Measurements from ENCODE around the gene MKKS. TPM values are rescaled to one million over a fixed set of nuclear protein-coding genes. Genes with fewer than 3 reads are reported as not detected.

The MKKS gene
- total and polyA plus RNA-seq, 2 of the 13 experiments (the other 11 are each of a cell fraction or from before 2014, with no cell fraction given): 26.7 to 34.5 TPM

GRCh38 chr20:10434832-10435812, 1.1 kb upstream of the MKKS start, which contains the start of gene SLX4IP (continued):
- TF ChIP-seq, protein P1, sequence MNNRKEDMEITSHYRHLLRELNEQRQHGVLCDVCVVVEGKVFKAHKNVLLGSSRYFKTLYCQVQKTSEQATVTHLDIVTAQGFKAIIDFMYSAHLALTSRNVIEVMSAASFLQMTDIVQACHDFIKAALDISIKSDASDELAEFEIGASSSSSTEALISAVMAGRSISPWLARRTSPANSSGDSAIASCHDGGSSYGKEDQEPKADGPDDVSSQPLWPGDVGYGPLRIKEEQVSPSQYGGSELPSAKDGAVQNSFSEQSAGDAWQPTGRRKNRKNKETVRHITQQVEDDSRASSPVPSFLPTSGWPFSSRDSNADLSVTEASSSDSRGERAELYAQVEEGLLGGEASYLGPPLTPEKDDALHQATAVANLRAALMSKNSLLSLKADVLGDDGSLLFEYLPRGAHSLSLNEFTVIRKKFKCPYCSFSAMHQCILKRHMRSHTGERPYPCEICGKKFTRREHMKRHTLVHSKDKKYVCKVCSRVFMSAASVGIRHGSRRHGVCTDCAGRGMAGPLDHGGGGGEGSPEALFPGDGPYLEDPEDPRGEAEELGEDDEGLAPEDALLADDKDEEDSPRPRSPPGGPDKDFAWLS (CRISPR knock-in tag; IDR thresholded peaks at IDR 0.05; ENCODE audit: borderline replicate concordance): no peak
- 0 out of 2 replicates have a peak, but pooled peaks have one; percentile 23 for TF ChIP-seq FLYWCH1 (CRISPR knock-in tag; IDR thresholded peaks at IDR 0.05)
- TF ChIP-seq ZBTB8A (CRISPR knock-in tag; IDR thresholded peaks at IDR 0.05; ENCODE audit: borderline replicate concordance, low read depth): no peak
- TF ChIP-seq KAT8 (CRISPR knock-in tag; IDR thresholded peaks at IDR 0.05): peak; percentile 96
- TF ChIP-seq ZNF549 (CRISPR knock-in tag; IDR thresholded peaks at IDR 0.05): 0 out of 2 replicates have a peak, but pooled peaks have one; percentile 55
- TF ChIP-seq ARID4A (CRISPR knock-in tag; IDR thresholded peaks at IDR 0.05; ENCODE audit: borderline replicate concordance): peak; percentile 93
- TF ChIP-seq MIER2 (CRISPR knock-in tag; IDR thresholded peaks at IDR 0.05): peak; percentile 10; the same call in 1 of the 2 replicates
- TF ChIP-seq ZNF562 (CRISPR knock-in tag; IDR thresholded peaks at IDR 0.05; ENCODE audit: borderline replicate concordance): no peak
- TF ChIP-seq, protein P2, sequence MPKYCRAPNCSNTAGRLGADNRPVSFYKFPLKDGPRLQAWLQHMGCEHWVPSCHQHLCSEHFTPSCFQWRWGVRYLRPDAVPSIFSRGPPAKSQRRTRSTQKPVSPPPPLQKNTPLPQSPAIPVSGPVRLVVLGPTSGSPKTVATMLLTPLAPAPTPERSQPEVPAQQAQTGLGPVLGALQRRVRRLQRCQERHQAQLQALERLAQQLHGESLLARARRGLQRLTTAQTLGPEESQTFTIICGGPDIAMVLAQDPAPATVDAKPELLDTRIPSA (CRISPR knock-in tag; IDR thresholded peaks at IDR 0.05; ENCODE audit: borderline replicate concordance): no peak
- TF ChIP-seq SIN3A (IDR thresholded peaks at IDR 0.05; ENCODE audit: borderline replicate concordance, low read depth, low read length): peak; percentile 96
- TF ChIP-seq, protein P3, sequence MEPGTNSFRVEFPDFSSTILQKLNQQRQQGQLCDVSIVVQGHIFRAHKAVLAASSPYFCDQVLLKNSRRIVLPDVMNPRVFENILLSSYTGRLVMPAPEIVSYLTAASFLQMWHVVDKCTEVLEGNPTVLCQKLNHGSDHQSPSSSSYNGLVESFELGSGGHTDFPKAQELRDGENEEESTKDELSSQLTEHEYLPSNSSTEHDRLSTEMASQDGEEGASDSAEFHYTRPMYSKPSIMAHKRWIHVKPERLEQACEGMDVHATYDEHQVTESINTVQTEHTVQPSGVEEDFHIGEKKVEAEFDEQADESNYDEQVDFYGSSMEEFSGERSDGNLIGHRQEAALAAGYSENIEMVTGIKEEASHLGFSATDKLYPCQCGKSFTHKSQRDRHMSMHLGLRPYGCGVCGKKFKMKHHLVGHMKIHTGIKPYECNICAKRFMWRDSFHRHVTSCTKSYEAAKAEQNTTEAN (CRISPR knock-in tag; conservative IDR thresholded peaks at IDR 0.05): no peak; the same call in 1 of the 2 replicates
- TF ChIP-seq ZFAT (CRISPR knock-in tag; conservative IDR thresholded peaks at IDR 0.05): peak; percentile 98
- no peak for TF ChIP-seq FIP1L1 (IDR thresholded peaks at IDR 0.05; ENCODE audit: borderline replicate concordance, insufficient read depth, low read depth, low read length)
- TF ChIP-seq ZNF83 (CRISPR knock-in tag; IDR thresholded peaks at IDR 0.05; ENCODE audit: borderline replicate concordance): no peak
- peak; percentile 83 for TF ChIP-seq RELA (CRISPR knock-in tag; IDR thresholded peaks at IDR 0.05)
- TF ChIP-seq, protein P4, sequence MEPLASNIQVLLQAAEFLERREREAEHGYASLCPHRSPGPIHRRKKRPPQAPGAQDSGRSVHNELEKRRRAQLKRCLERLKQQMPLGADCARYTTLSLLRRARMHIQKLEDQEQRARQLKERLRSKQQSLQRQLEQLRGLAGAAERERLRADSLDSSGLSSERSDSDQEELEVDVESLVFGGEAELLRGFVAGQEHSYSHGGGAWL (CRISPR knock-in tag; IDR thresholded peaks at IDR 0.05): peak; percentile 38; the same call in 1 of the 2 replicates
- 0 out of 2 replicates have a peak, but pooled peaks have one; percentile 44 for TF ChIP-seq THAP7 (CRISPR knock-in tag; IDR thresholded peaks at IDR 0.05)
- peak; percentile 98 for TF ChIP-seq TARDBP (CRISPR knock-in tag; IDR thresholded peaks at IDR 0.05)

Measured in HepG2 (cell line).